ENCODE data around the gene EML1. TPM values are rescaled to one million over a fixed set of nuclear protein-coding genes. Genes with fewer than 3 reads are reported as not detected.

The EML1 gene
- total and polyA plus RNA-seq, 2 experiments from 2014 or later, result 16.6 to 16.9 TPM

GRCh38 chr14:99792210-99792535, 1.0 kb upstream of the EML1 start:
- no peak for TF ChIP-seq CTCF (IDR thresholded peaks at IDR 0.05; ENCODE audit: low read depth, low read length)
- Histone ChIP-seq H3K36me3 (no peaks in the 10 kb centered on the region), H3K27ac (no peak overlapping the region), H3K9me3 (ENCODE audit: low read depth) (no peaks in the 10 kb centered on the region), H3K4me3 (no peak overlapping the region), H3K27me3 (peaks cover 24% of the 10 kb centered on the region), H3K4me1 (ENCODE audit: low read depth) (peaks cover 7% of the 10 kb centered on the region)
- no peak for DNase-seq (ENCODE audit: low read depth in 1 of 2, low spot score in 1 of 2)

- Histone ChIP-seq H3K27ac (no peak overlapping the region), H3K4me1 (ENCODE audit: low read depth) (peaks cover 7% of the 10 kb centered on the region), H3K27me3 (peaks cover 24% of the 10 kb centered on the region), H3K9me3 (ENCODE audit: low read depth) (no peaks in the 10 kb centered on the region), H3K36me3 (no peaks in the 10 kb centered on the region), H3K4me3 (peak overlapping the region; percentile 24)
- peak; percentile 13 to 33 for DNase-seq (ENCODE audit: low read depth in 1 of 2, low spot score in 1 of 2)
- TF ChIP-seq CTCF (IDR thresholded peaks at IDR 0.05; ENCODE audit: low read depth, low read length), result no peak
These were observed 531 bp upstream of the EML1 start for GRCh38 chr14:99792551-99793212.

GRCh38 chr14:99794151-99794780, 1.1 kb downstream of the EML1 start:
- peaks cover 12% of the 10 kb centered on the region for H3K27me3 ChIP-seq
- H3K36me3 ChIP-seq, result no peaks in the 10 kb centered on the region
- DNase-seq (ENCODE audit: low read depth in 1 of 2, low spot score in 1 of 2), result no peak
- no peak for TF ChIP-seq CTCF (IDR thresholded peaks at IDR 0.05; ENCODE audit: low read depth, low read length)
- peak overlapping the region; percentile 53 for H3K4me3 ChIP-seq
- peaks cover 7% of the 10 kb centered on the region for H3K4me1 ChIP-seq (ENCODE audit: low read depth)
- no peak overlapping the region for H3K27ac ChIP-seq
- no peaks in the 10 kb centered on the region for H3K9me3 ChIP-seq (ENCODE audit: low read depth)

GRCh38 chr14:99795046-99795445, 1.8 kb downstream of the EML1 start:
- no peak overlapping the region for H3K4me3 ChIP-seq
- peaks cover 4% of the 10 kb centered on the region for H3K27me3 ChIP-seq
- no peak overlapping the region for H3K27ac ChIP-seq
- H3K36me3 ChIP-seq, result no peaks in the 10 kb centered on the region
- H3K9me3 ChIP-seq (ENCODE audit: low read depth), result no peaks in the 10 kb centered on the region
- H3K4me1 ChIP-seq (ENCODE audit: low read depth), result peaks cover 7% of the 10 kb centered on the region
- no peak for DNase-seq (ENCODE audit: low read depth in 1 of 2, low spot score in 1 of 2)
- TF ChIP-seq CTCF (IDR thresholded peaks at IDR 0.05; ENCODE audit: low read depth, low read length), result no peak

- Histone ChIP-seq H3K36me3 (no peaks in the 10 kb centered on the region), H3K9me3 (ENCODE audit: low read depth) (no peaks in the 10 kb centered on the region), H3K4me3 (no peak overlapping the region), H3K27ac (no peak overlapping the region), H3K27me3 (no peaks in the 10 kb centered on the region), H3K4me1 (ENCODE audit: low read depth) (peaks cover 7% of the 10 kb centered on the region)
- DNase-seq (ENCODE audit: low read depth in 1 of 2, low spot score in 1 of 2), result no peak
- no peak for TF ChIP-seq CTCF (IDR thresholded peaks at IDR 0.05; ENCODE audit: low read depth, low read length)
These were observed 4.0 kb downstream of the EML1 start for GRCh38 chr14:99797231-99797630.
